Left lobe of liver (tissue), 2 donors: ENCODE data around the gene DYNLRB2. TPM values are rescaled to one million over a fixed set of nuclear protein-coding genes. Genes with fewer than 3 reads are reported as not detected.

Experiments used
- ATAC-seq: fragments of 200-7000 bp; cut with Tn5 transposase; one replicate; pipeline ENCODE4 v1.9.1; 2020; ENCODE audit warnings: mild to moderate bottlenecking, moderate library complexity
- DNase-seq: peaks from one replicate; pipeline ENCODE4 v3.0.0-alpha.2; 2020; ENCODE audit warnings: low spot score
- total RNA-seq: library from RNA; stranded (reverse); gene quantifications from one replicate; pipeline ENCODE4 v1.2.1, GENCODE V29; 2021
- donor health status: DM: no; HTN: no; CAD: no; lungs with moderate emphysema.
- donor health status: DM: no; HTN: yes; CAD: no.

Gene DYNLRB2
- total RNA-seq, 1 donor from 2014 or later: not detected

DNA sequence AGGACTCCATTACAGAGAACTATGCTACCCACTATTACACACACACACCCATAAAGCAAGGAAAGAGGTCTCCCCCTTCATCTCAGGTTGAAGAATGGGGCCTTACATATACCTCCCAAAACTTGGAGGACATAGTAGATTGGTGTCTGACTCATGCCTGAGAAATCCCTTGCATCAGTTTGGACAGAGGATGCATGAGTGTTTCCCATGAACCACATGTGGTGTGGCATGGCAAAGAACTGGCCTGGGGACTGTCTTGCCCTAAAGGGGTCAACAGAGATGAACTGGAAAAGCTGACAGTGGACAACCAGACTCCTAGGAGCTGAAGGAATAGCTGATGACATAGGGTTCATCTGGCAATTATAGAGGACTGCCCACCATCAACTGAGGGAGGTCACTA is 54.0 kb downstream of the DYNLRB2 start:
- no peak for DNase-seq
- ATAC-seq: no peak

DNA sequence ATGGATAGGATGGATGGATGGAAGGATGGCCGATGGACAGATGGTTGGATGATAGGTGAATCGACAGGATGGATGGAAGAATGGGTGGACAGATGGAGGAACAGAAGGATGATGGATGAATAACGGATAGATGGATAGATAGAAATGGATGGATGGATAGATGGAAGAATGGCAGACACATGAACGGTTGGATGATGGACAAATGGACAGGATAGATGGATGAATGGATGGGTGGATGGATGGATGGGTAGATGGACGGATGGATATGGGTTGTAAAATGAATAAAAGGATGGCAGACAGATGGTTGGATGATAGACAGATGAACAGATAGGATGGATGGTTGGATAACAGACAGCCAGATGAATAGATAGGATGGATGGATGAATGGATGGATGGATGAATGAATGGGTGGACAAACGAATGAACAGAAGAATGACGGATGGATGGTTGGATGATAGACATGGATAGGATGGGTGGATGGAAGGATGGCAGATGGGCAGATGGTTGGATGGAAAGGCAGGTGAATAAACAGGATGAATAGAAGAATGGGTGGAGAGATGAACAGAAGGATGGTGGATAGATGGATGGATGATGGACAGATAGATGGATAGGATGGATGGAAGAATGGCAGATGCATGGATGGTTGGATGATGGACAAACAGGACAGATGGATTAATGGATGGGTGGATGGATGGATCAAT is 55.9 kb downstream of the DYNLRB2 start:
- ATAC-seq: no peak
- no peak for DNase-seq

DNA sequence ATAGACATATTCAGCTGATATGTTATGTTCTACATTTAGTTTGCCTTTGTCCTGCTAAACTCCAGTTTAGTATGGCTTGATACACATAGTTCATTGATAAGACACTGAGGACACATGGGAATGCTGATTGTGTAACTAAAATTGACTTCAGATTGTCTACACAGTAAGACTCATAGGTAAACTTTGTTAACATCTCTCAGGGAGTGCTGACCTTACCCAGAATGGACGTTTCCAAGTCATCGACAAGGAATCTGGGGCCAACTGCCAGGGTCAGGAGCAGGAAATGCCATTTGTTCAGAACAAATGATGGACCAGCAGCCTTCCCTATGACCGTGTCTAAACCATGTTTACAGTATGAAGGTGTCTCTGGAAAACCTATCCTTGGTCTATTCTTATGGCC is 58.7 kb downstream of the DYNLRB2 start:
- DNase-seq (no peak), ATAC-seq (no peak)
